ENCODE measurements around the gene VAV3.

Gene VAV3

GRCh38 chr1:107889524-107889923, 75.5 kb downstream of the VAV3 start:
- no peak for TF ChIP-seq CTCF (IDR thresholded peaks at IDR 0.05; ENCODE audit: borderline replicate concordance, control extremely low read depth, extremely low read depth, insufficient read depth, missing control alignments)
- in situ Hi-C loops (cut with MboI; ENCODE audit: low sequenced_read_pairs, unreplicated experiment), result no loop called here
- DNase-seq (ENCODE audit: low spot score), result no peak

- no peak for TF ChIP-seq CTCF (IDR thresholded peaks at IDR 0.05; ENCODE audit: borderline replicate concordance, control extremely low read depth, extremely low read depth, insufficient read depth, missing control alignments)
- in situ Hi-C loops (cut with MboI; ENCODE audit: low sequenced_read_pairs, unreplicated experiment), result no loop called here
- DNase-seq (ENCODE audit: low spot score), result no peak
These were observed 81.4 kb downstream of the VAV3 start for GRCh38 chr1:107883562-107883961.

- DNase-seq (ENCODE audit: low spot score), result no peak
- in situ Hi-C loops (cut with MboI; ENCODE audit: low sequenced_read_pairs, unreplicated experiment), result no loop called here
- TF ChIP-seq CTCF (IDR thresholded peaks at IDR 0.05; ENCODE audit: borderline replicate concordance, control extremely low read depth, extremely low read depth, insufficient read depth, missing control alignments), result no peak
These were observed 85.1 kb downstream of the VAV3 start for GRCh38 chr1:107879927-107880326.

- no peak for DNase-seq (ENCODE audit: low spot score)
- in situ Hi-C loops (cut with MboI; ENCODE audit: low sequenced_read_pairs, unreplicated experiment), result no loop called here
- TF ChIP-seq CTCF (IDR thresholded peaks at IDR 0.05; ENCODE audit: borderline replicate concordance, control extremely low read depth, extremely low read depth, insufficient read depth, missing control alignments), result no peak
These were observed 85.6 kb downstream of the VAV3 start for GRCh38 chr1:107879346-107879745.

- in situ Hi-C loops (cut with MboI; ENCODE audit: low sequenced_read_pairs, unreplicated experiment), result no loop called here
- TF ChIP-seq CTCF (IDR thresholded peaks at IDR 0.05; ENCODE audit: borderline replicate concordance, control extremely low read depth, extremely low read depth, insufficient read depth, missing control alignments), result no peak
- DNase-seq (ENCODE audit: low spot score), result no peak
These were observed 87.2 kb downstream of the VAV3 start for GRCh38 chr1:107877745-107878144.

- TF ChIP-seq CTCF (IDR thresholded peaks at IDR 0.05; ENCODE audit: borderline replicate concordance, control extremely low read depth, extremely low read depth, insufficient read depth, missing control alignments), result no peak
- in situ Hi-C loops (cut with MboI; ENCODE audit: low sequenced_read_pairs, unreplicated experiment), result no loop called here
- DNase-seq (ENCODE audit: low spot score), result no peak
These were observed 87.9 kb downstream of the VAV3 start for GRCh38 chr1:107877092-107877491.

- in situ Hi-C loops (cut with MboI; ENCODE audit: low sequenced_read_pairs, unreplicated experiment), result no loop called here
- DNase-seq (ENCODE audit: low spot score), result no peak
These were observed 89.3 kb downstream of the VAV3 start for GRCh38 chr1:107875689-107876088.

More at GRCh38 chr1:107875689-107876088, 89.3 kb downstream of the VAV3 start:
- no peak for TF ChIP-seq CTCF (IDR thresholded peaks at IDR 0.05; ENCODE audit: borderline replicate concordance, control extremely low read depth, extremely low read depth, insufficient read depth, missing control alignments)

Measured in GM13976 (cell line).